CD4-positive, alpha-beta T cell treated with Interleukin-2 at 100 ng/mL for 4 hours (primary cell): ENCODE measurements around the gene PCDHGB3.
"Not testable (repeated sequence)": the region's sequence is repeated elsewhere in the genome, so short reads cannot be mapped to it uniquely, and the experiment has no call there.

Source experiments
- DNase-seq: peaks from one replicate; pipeline ENCODE4 v3.0.0-alpha.2; 2020; ENCODE audit warnings: low spot score

Gene PCDHGB3

DNA sequence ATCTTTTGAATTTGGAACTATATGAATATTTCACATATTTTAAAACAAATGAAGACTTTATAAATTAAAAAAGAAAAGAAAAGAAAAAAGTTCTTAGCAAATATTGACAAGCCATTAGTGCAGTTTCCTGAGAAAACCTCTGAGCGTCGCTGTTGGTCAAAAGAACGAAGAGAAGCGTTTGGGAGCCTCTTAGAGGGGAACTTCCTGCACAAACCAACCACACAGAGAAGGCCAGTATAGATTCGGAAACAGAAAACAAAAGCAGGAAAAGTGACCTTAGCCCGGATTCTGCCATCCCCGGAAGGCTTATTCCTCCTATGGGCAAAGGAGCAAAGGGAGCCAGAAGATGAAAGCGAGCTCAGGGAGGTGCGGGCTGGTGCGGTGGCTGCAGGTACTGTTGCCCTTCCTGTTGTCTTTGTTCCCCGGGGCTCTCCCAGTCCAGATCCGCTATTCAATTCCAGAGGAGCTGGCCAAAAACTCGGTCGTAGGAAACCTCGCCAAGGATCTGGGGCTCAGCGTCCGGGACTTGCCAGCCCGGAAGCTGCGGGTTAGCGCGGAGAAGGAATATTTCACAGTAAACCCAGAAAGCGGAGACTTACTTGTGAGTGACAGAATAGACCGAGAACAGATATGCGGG lies 10.1 kb upstream of the PCDHGB3 start, which contains the start of gene PCDHGB2:
TSS of gene PCDHGB2 (plus strand) at position 205 of the 637 bp plus-strand sequence. CDS start at position 347, 142 bp downstream.
- peak; percentile 30 for DNase-seq

DNA sequence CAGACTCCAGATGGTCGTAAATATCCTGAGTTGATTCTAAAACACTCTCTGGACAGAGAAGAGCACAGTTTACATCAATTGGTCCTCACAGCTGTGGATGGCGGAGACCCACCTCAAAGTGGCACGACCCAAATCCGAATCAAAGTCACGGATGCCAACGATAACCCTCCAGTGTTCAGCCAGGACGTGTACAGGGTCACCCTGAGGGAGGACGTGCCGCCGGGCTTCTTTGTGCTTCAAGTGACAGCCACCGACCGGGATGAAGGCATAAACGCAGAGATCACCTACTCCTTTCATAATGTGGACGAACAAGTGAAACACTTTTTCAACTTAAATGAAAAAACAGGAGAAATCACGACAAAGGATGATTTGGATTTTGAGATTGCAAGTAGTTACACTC lies 9.4 kb upstream of the PCDHGB3 start:
- DNase-seq: no peak

DNA sequence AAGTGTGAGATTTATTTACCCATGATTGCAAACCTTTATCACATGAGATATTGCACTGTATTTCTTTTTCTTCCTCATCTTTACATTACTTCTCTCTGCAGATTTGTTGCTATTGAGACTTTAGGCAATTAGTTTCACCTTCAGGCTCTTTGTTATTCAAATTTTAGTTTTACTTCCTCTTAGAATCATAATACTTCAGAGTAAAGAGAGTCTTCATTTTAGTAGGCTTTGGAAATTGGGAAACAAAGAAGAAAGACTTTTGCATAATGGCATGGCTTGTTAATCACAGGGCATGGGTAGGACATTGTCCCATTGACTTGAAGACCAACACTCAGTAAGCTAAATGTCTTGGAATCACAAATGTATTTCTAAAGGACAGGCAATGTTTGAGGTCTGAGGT lies 7.3 kb upstream of the PCDHGB3 start:
- DNase-seq: no peak

DNA sequence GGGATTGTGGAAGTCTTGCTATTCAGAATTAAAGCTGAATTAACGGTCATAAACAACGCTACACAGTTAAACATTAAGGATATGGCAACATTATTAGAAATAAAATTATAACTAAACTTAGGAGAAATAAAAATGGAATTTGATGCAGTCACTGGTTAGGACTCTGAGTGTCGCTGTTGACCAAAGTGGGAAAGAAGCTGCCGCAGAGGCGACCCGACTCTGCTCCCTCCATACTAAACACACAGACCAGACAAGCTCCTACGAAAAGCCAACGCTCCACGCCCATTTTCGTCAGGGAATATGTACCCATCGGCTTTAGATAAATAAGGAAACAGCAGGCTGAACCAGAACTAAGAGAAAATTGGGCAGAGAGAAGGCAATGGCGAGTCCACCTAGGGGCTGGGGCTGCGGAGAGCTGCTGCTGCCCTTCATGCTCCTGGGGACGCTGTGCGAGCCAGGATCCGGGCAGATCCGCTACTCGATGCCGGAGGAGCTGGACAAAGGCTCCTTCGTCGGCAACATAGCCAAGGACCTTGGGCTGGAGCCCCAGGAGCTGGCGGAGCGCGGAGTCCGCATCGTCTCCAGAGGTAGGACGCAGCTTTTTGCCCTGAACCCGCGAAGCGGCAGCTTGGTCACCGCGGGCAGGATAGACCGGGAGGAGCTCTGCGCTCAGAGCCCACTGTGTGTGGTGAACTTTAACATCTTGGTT lies 5.9 kb upstream of the PCDHGB3 start, which contains the start of gene PCDHGA5:
TSS of gene PCDHGA5 (plus strand) at position 211 of the 709 bp plus-strand sequence. CDS start at position 380, 169 bp downstream.
- no peak for DNase-seq

- no peak for DNase-seq
Observed at GRCh38 chr5:141366016-141366896, 3.8 kb upstream of the PCDHGB3 start.

DNA sequence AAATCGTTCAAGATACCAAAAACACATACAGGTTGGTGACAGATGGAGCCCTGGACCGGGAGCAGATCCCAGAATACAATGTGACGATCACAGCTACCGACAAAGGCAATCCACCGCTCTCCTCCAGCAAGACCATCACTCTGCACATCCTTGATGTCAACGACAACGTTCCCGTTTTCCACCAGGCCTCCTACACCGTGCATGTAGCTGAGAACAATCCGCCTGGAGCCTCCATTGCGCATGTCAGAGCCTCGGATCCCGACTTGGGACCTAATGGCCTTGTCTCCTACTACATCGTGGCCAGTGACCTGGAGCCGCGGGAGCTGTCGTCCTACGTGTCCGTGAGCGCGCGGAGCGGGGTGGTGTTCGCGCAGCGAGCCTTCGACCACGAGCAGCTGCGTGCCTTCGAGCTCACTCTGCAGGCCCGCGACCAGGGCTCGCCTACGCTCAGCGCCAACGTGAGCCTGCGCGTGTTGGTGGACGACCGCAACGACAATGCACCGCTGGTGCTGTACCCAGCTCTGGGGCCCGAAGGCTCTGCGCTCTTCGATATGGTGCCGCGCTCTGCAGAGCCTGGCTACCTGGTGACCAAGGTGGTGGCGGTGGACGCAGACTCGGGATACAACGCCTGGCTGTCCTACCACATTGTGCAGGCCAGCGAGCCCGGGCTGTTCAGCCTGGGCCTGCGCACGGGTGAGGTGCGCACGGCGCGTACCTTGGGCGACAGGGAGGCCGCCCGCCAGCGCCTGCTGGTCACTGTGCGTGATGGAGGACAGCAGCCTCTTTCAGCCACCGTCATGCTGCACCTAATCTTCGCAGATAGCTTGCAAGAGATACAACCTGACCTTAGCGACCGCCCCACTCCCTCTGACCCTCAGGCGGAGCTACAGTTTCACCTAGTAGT lies 1.8 kb downstream of the PCDHGB3 start:
- DNase-seq: no peak

DNA sequence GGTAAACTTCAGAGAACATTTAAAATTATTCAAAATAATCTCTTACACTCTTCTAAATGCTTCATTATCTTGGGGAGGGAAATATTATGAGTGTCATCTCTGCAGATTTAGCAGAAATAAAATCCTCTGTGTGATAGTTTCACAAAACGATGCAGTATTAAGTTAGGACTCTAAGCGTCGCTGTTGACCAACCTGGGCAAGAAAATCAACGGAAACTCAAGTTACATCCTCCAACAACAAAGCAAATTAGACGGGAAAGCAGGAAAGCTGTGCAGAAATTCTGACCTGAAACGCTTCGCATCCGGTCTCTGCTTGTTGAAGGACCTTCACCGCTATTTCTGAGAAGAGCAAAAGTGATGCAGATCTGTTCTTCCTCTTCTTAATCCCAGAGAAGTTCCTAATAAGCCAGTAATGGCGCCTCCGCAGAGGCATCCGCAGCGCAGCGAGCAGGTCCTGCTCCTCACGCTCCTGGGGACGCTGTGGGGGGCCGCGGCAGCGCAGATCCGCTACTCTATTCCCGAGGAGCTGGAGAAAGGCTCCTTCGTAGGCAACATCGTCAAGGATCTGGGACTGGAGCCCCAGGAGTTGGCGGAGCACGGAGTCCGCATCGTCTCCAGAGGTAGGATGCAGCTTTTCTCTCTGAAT lies 3.8 kb downstream of the PCDHGB3 start, which contains the start of gene PCDHGA6:
TSS of gene PCDHGA6 (plus strand) at position 219 of the 645 bp plus-strand sequence. CDS start at position 412, 193 bp downstream.
- peak; percentile 8 for DNase-seq

DNA sequence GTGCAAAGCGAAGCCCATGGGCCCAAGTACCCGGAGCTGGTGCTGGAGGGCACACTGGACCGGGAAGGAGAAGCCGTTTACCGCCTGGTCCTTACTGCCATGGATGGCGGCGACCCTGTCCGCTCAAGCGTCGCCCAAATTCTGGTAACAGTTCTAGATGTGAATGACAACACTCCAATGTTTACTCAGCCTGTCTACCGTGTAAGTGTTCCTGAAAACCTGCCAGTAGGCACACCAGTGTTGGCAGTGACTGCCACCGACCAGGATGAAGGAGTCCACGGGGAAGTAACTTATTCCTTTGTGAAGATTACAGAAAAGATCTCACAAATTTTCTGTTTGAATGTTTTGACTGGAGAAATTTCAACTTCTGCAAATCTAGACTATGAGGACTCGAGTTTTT lies 4.6 kb downstream of the PCDHGB3 start:
- no peak for DNase-seq

- DNase-seq: not testable (repeated sequence)
Observed at GRCh38 chr5:141375444-141376155, 5.6 kb downstream of the PCDHGB3 start.

DNA sequence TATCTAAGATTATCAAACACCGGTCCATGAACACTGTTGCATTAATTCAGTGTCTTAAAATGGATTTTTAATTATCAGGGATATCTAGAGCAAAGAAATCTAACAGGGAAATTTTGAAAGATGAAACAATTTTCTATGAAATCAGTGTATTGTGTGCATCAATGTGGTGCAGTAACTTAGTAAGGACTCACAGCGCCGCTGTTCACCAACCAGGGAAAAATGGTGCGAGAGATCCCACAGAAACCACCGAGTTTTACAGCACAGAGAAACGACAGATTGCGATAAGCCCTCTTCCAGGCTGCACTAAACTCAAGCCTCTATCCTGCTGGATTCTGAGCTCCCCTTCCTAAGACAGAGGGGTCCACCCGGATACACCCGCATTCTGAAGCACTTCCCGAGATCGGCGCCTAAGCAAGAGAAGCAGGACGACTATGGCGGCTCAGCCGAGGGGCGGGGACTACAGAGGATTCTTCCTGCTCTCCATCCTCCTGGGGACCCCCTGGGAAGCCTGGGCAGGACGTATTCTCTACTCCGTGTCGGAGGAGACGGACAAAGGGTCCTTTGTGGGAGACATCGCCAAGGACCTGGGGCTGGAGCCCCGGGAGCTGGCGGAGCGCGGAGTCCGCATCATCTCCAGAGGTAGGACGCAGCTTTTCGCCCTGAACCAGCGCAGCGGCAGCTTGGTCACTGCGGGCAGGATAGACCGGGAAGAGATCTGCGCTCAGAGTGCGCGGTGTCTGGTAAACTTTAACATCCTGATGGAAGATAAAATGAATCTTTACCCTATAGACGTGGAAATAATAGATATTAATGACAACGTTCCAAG lies 12.6 kb downstream of the PCDHGB3 start, which contains the start of gene PCDHGA7:
TSS of gene PCDHGA7 (plus strand) at position 274 of the 826 bp plus-strand sequence. CDS start at position 432, 158 bp downstream.
- DNase-seq: no peak

- no peak for DNase-seq
Observed at GRCh38 chr5:141383345-141383744, 13.3 kb downstream of the PCDHGB3 start.

- DNase-seq: no peak
Observed at GRCh38 chr5:141384471-141385267, 14.6 kb downstream of the PCDHGB3 start.

- DNase-seq: peak; percentile 22
Observed at GRCh38 chr5:141387557-141388311, 17.7 kb downstream of the PCDHGB3 start, which contains the start of gene PCDHGB4. PCDHGB4 (plus strand) TSS chr5:141387698; CDS start chr5:141387885, 187 bp downstream.

DNA sequence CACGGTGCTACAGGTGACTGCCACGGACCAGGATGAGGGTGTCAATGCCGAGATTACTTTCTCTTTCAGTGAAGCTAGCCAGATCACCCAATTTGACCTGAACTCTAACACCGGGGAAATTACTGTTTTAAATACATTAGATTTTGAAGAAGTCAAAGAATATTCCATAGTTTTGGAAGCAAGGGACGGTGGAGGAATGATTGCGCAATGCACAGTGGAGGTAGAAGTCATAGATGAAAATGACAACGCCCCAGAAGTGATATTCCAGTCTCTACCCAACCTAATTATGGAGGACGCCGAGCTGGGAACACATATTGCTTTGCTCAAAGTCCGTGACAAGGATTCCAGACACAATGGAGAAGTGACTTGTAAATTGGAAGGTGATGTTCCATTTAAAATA lies 18.6 kb downstream of the PCDHGB3 start:
- no peak for DNase-seq

GRCh38 chr5:141389153-141390042 lies 19.4 kb downstream of the PCDHGB3 start:
- DNase-seq: no peak
